Spleen (tissue), 13 donors: ENCODE measurements around the gene ZNHIT2. TPM values are rescaled to one million over a fixed set of nuclear protein-coding genes. Genes with fewer than 3 reads are reported as not detected.

Experiments used
- DNase-seq: peaks from one replicate; pipeline ENCODE4 v3.0.0-alpha.2; 2020
- H3K27ac ChIP-seq, 8 donors: fragments of 200-600 bp; sonication (generic) in 7 of 8; 1 replicate in 4 of 8; 2 replicates in 4 of 8; pipeline versions ENCODE4 v1.5.0 to v1.8.0; 2016 to 2021; ENCODE audit warnings: inconsistent platforms in 4 of 8, mild to moderate bottlenecking in 4 of 8, moderate library complexity in 1 of 8
- H3K27me3 ChIP-seq, 7 donors: fragments of 200-600 bp; sonication (generic) in 6 of 7; replicated peaks in 1 of 7; 1 replicate in 4 of 7; 2 replicates in 3 of 7; pipeline versions ENCODE4 v1.5.0 to v1.8.0; 2016 to 2021; ENCODE audit warnings: inconsistent platforms in 3 of 7, mild to moderate bottlenecking in 1 of 7
- H3K36me3 ChIP-seq, 6 donors: fragments of 200-600 bp; sonication (generic) in 5 of 6; 1 replicate in 4 of 6; 2 replicates in 2 of 6; pipeline versions ENCODE4 v1.5.0 to v1.8.0; 2016 to 2021; ENCODE audit warnings: inconsistent platforms in 2 of 6
- H3K4me1 ChIP-seq, 6 donors: fragments of 200-600 bp; sonication (generic) in 5 of 6; 1 replicate in 3 of 6; 2 replicates in 3 of 6; pipeline versions ENCODE4 v1.5.0 to v1.8.0; 2016 to 2021; ENCODE audit warnings: inconsistent platforms in 3 of 6
- H3K4me3 ChIP-seq, 8 donors: fragments of 200-600 bp; sonication (generic) in 7 of 8; 1 replicate in 4 of 8; 2 replicates in 4 of 8; pipeline versions ENCODE4 v1.5.0 to v1.8.0; 2016 to 2021; ENCODE audit warnings: inconsistent platforms in 4 of 8, mild to moderate bottlenecking in 4 of 8, moderate library complexity in 2 of 8
- H3K9me3 ChIP-seq, 8 donors: fragments of 200-600 bp; sonication (generic) in 7 of 8; 1 replicate in 4 of 8; 2 replicates in 4 of 8; pipeline versions ENCODE4 v1.5.0 to v1.8.0; 2016 to 2021; ENCODE audit warnings: inconsistent platforms in 4 of 8
- CTCF ChIP-seq, 11 experiments: fragments of 200-600 bp in 7 of 11; fragments of 450-650 bp in 4 of 11; sonication (generic) in 4 of 11; IDR thresholded peaks in 8 of 11; conservative IDR thresholded peaks in 3 of 11; 1 replicate in 7 of 11; 2 replicates in 4 of 11; pipeline versions ENCODE4 v1.4.0 to v1.8.0; 2016 to 2021; ENCODE audit warnings: antibody characterized with exemption in 11 of 11, inconsistent platforms in 4 of 11, mild to moderate bottlenecking in 1 of 11
- POLR2A ChIP-seq, 3 donors: fragments of 450-650 bp; IDR thresholded peaks; one replicate each; pipeline ENCODE4 v1.5.1; 2017; ENCODE audit warnings: antibody characterized with exemption in 3 of 3, mild to moderate bottlenecking in 1 of 3
- POLR2AphosphoS5 ChIP-seq, 3 donors: sonication (generic); formaldehyde crosslinking; IDR thresholded peaks; one replicate each; pipeline ENCODE4 v1.5.1; 2017; ENCODE audit warnings: antibody characterized with exemption in 3 of 3
- WGBS, 5 donors: extraction: QIAGEN DNeasy Blood & Tissue Kit in 3 of 5; methylation state at CpG; one replicate each; pipeline versions ENCODE4 v1.1.5 to v1.1.7; 2013 to 2018; 5-methylcytosine and 5-hydroxymethylcytosine counted together
- intact Hi-C: fragments of 100-400 bp; cut with DNase I; formaldehyde crosslinking; loops from one replicate; pipeline ENCODE4 v1.15.0; 2023; ENCODE audit warnings: low total_unique reads
- long read RNA-seq, 2 donors: transcript quantifications; one replicate each; lab custom pipeline, GENCODE V29; 2026
- polyA plus RNA-seq, 3 donors: library from polyadenylated mRNA; stranded (reverse); fragments of 200-250 nt; gene quantifications; one replicate each; pipeline ENCODE4 v1.2.1, GENCODE V29; 2013
- total RNA-seq, 7 donors: library from RNA; depleted of rRNA in 3 of 7; stranded (reverse); fragments of >200 nt in 3 of 7; fragmentation: NEBNext Ultra II Directional in 4 of 7; extraction: Animal tissue kit (Norgen Biotek cat#: 25700) in 4 of 7; gene quantifications; one replicate each; pipeline versions ENCODE4 v1.1.0 to v1.2.1, GENCODE V29; 2016 to 2021
- donor health status: healthy with polysubstance abuse.
- donor health status: DM: no; HTN: no; CAD: no; lungs with moderate emphysema.
- donor health status: DM: no; HTN: no; CAD: no.
- donor health status: Bipolar disorder and iron deficiency.
- donor health status: healthy.
- donor health status: DM: no; HTN: no; CAD: no.
- donor health status: DM: yes; HTN: yes; CAD: no.

ZNHIT2 gene
- total RNA-seq (10 to 100 TPM in 4 of 7 donors, 1 to 10 TPM in 3; 7.9 to 16.4 (median 10.2) TPM), polyA plus RNA-seq (10 to 100 TPM; 19.1 to 21.1 (median 19.2) TPM)
- long read RNA-seq, donor 1, transcript ZNHIT2-201 (1 exons, 1,306 nt): major isoform, 10 of 10 reads
- long read RNA-seq, donor 1, partial matches to known transcripts: 0 of 10 reads
- long read RNA-seq, donor 1, other reads (novel, unspliced or antisense): 0 of 10 reads
- long read RNA-seq, donor 2, transcript ZNHIT2-201 (1 exons, 1,306 nt): major isoform, 7 of 7 reads
- long read RNA-seq, donor 2, partial matches to known transcripts: 0 of 7 reads
- long read RNA-seq, donor 2, other reads (novel, unspliced or antisense): 0 of 7 reads

- H3K4me1 ChIP-seq: peaks cover 32 to 89% (median 66%) of the 10 kb centered on the region in 6 donors
- TF ChIP-seq POLR2AphosphoS5 (IDR thresholded peaks at IDR 0.05) (peak; percentile 89 to 94 (median 92)), POLR2A (IDR thresholded peaks at IDR 0.05) (peak in 1 of 3 donors; percentile 33), CTCF (IDR thresholded peaks at IDR 0.05 in 8 of 11, conservative IDR thresholded peaks at IDR 0.05 in 3 of 11) (peak; percentile 79 to 99 (median 95))
- peak within 1 kb of the TSS; percentile 79 to 98 (median 88) for H3K27ac ChIP-seq
- peak within 1 kb of the TSS; percentile 77 to 99 (median 93) for H3K4me3 ChIP-seq
- WGBS, 5 donors: 0 to 1% (median 1%) methylated on average over 54 to 89 of the region's 89 CpGs
- no peaks in the 10 kb centered on the region for H3K27me3 ChIP-seq
- intact Hi-C loops: loop anchor here (5.0 kb wide), 1 partner anchor 65 kb away; the partner anchor contains the start of gene CAPN1
- peaks cover 0 to 56% (median 38%) of the 10 kb centered on the region in 6 donors for H3K36me3 ChIP-seq
- no peaks in the 10 kb centered on the region for H3K9me3 ChIP-seq
- peak; percentile 100 for DNase-seq
Measured at GRCh38 chr11:65117206-65118096, at the start of gene ZNHIT2. Gene ZNHIT2, minus strand, starts transcription at chr11:65117701. Its CDS starts 48 bp downstream, at chr11:65117653.

- no peak overlapping the region for H3K4me3 ChIP-seq
Measured at GRCh38 chr11:65166893-65167292, 49.4 kb upstream of the ZNHIT2 start.

GRCh38 chr11:65165410-65166317, 48.2 kb upstream of the ZNHIT2 start:
- no peaks in the 10 kb centered on the region for H3K9me3 ChIP-seq
- no peaks in the 10 kb centered on the region for H3K36me3 ChIP-seq
- H3K27ac ChIP-seq: no peak overlapping the region
- no peak for DNase-seq
- WGBS, 5 donors: 64 to 80% (median 76%) methylated on average over 31 of the region's 31 CpGs
- no peaks in the 10 kb centered on the region for H3K27me3 ChIP-seq
- no peak overlapping the region for H3K4me3 ChIP-seq
- TF ChIP-seq POLR2AphosphoS5 (IDR thresholded peaks at IDR 0.05): no peak
- no peak for TF ChIP-seq POLR2A (IDR thresholded peaks at IDR 0.05)
- H3K4me1 ChIP-seq: peaks cover 0 to 16% (median 6%) of the 10 kb centered on the region in 6 donors
- intact Hi-C loops: no loop called here

More at GRCh38 chr11:65166893-65167292, 49.4 kb upstream of the ZNHIT2 start:
- no peak for DNase-seq
- WGBS, 5 donors: 81 to 94% (median 90%) methylated on average over 3 of the region's 3 CpGs
- no peak for TF ChIP-seq POLR2A (IDR thresholded peaks at IDR 0.05)
- TF ChIP-seq CTCF (IDR thresholded peaks at IDR 0.05 in 8 of 11, conservative IDR thresholded peaks at IDR 0.05 in 3 of 11): no peak
- TF ChIP-seq POLR2AphosphoS5 (IDR thresholded peaks at IDR 0.05): no peak
- intact Hi-C loops: no loop called here
- no peaks in the 10 kb centered on the region for H3K27me3 ChIP-seq
- peaks cover 0 to 16% (median 6%) of the 10 kb centered on the region in 6 donors for H3K4me1 ChIP-seq
- no peak overlapping the region for H3K27ac ChIP-seq
- H3K36me3 ChIP-seq: no peaks in the 10 kb centered on the region
- H3K9me3 ChIP-seq: no peaks in the 10 kb centered on the region

- intact Hi-C loops: no loop called here
- DNase-seq: no peak
Measured at GRCh38 chr11:65163684-65164083, 46.2 kb upstream of the ZNHIT2 start.

More at GRCh38 chr11:65163684-65164083, 46.2 kb upstream of the ZNHIT2 start:
- no peak for TF ChIP-seq POLR2AphosphoS5 (IDR thresholded peaks at IDR 0.05)
- TF ChIP-seq CTCF (IDR thresholded peaks at IDR 0.05 in 8 of 11, conservative IDR thresholded peaks at IDR 0.05 in 3 of 11): no peak
- no peak for TF ChIP-seq POLR2A (IDR thresholded peaks at IDR 0.05)
- Histone ChIP-seq H3K27ac (no peak overlapping the region), H3K27me3 (no peaks in the 10 kb centered on the region), H3K4me1 (peaks cover 0 to 2% (median 0%) of the 10 kb centered on the region in 6 donors), H3K4me3 (no peak overlapping the region), H3K9me3 (no peaks in the 10 kb centered on the region), H3K36me3 (no peaks in the 10 kb centered on the region)
- 76 to 90% (median 80%) methylated on average over 2 of the region's 2 CpGs for WGBS, 5 donors
